Stimulated activated effector memory CD8-positive, alpha-beta T cell treated with anti-CD3 and anti-CD28 coated beads, Interleukin-12 subunit alpha, Interleukin-12 subunit beta, amount 100 ng/mL, for 72 hours (primary cell): ENCODE measurements around the gene SFTA2.
A peak's percentile ranks its signal among the peaks of the same experiment; 100 is the strongest.
"Not testable (repeated sequence)": the region's sequence is repeated elsewhere in the genome, so short reads cannot be mapped to it uniquely, and the experiment has no call there.

Experiments
- ATAC-seq: fragments of 150-1000 bp; cut with Tn5 transposase; 2 replicates; pipeline ENCODE4 v1.10.0; 2021
- DNase-seq, 2 donors: peaks; one replicate each; pipeline ENCODE4 v3.0.0; 2021 to 2022; ENCODE audit warnings: low spot score in 2 of 2
- H3K27ac Mint-ChIP-seq: one replicate; pipeline ENCODE4 v1.8.0; 2022; ENCODE audit warnings: mild to moderate bottlenecking, mixed read lengths
- H3K36me3 Mint-ChIP-seq: one replicate; pipeline ENCODE4 v1.8.0; 2022; ENCODE audit warnings: mild to moderate bottlenecking, mixed read lengths
- H3K4me1 Mint-ChIP-seq: one replicate; pipeline ENCODE4 v1.8.0; 2022; ENCODE audit warnings: mixed read lengths
- H3K4me3 Mint-ChIP-seq: one replicate; pipeline ENCODE4 v1.8.0; 2022; ENCODE audit warnings: mild to moderate bottlenecking, mixed read lengths
- H3K9me3 Mint-ChIP-seq: one replicate; pipeline ENCODE4 v1.8.0; 2022; ENCODE audit warnings: mixed read lengths

Gene SFTA2

DNA sequence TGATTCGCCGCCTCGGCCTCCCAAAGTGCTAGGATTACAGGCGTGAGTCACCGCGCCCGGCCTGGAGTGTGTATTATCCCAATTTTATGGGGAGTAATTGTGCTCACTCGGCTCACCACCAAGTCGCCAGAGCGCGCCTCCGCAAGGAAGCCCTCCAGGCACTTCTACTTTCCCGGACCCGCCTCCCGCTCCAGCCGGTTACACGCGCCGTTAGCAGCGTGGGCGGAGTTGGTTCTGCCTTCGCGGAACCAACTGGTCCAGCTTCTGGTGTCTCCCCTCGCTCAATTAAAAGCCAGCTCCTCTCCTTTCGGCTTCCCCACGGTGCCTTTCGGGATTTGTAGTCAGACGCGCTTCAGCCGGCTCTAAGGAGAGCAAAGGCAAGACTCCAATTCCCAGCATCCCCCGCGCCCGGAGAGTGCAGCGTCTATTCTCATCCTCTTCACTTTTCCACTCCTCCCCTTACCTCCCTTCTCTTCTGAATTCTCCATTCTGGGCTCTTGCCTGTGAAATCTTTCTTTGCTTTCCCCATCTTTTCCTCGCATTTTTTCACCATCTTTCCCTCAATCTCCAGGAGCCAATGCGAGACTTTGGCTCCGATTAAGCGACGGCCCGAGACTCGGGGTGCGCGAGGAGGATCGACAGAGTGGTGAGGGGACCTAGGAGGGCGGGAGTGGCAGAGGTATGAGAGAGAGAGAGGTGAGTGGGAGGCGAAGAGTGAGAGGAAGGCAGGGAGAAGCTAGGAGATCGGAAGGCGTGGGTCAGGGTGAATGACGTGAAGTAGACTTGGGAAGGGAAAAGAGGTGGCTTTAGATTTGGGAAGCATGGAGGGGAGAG lies 24.0 kb downstream of the SFTA2 start, which contains the start of gene GTF2H4:
Gene GTF2H4 (plus strand): TSS at position 450 of the 834 bp plus-strand sequence.
- no peaks in the 10 kb centered on the region for H3K9me3 Mint-ChIP-seq
- H3K4me3 Mint-ChIP-seq = peak within 1 kb of the TSS; percentile 94
- peak within 1 kb of the TSS; percentile 91 for H3K27ac Mint-ChIP-seq
- H3K4me1 Mint-ChIP-seq = peaks cover 26% of the 10 kb centered on the region
- H3K36me3 Mint-ChIP-seq = peaks cover 31% of the 10 kb centered on the region
- peak; percentile 99 for ATAC-seq
- peak; percentile 75 to 95 for DNase-seq

DNA sequence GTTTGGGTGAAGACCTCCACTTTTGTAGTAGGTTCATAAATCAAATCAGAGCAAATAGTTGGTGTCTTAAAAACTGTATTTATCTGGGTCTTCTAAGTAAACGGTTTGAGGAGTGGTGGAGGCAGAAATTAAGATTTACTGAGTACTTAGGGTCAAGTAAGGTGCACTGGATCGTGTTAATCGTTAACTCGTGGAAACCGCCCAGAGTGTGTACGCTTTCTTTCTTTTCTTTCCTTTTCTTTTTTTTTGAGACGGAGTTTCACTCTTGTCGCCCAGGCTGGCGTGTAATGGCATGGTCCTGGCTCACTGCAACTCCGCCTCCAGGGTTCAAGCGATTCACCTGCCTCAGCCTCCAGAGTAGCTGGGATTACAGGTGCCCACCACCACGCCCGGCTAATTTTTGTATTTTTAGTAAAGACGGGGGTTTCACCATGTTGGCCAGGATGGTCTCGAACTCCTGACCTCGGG lies 24.6 kb downstream of the SFTA2 start:
- H3K9me3 Mint-ChIP-seq, ATAC-seq, DNase-seq: not testable (repeated sequence)
- Mint-ChIP-seq H3K4me3 (peak overlapping the region; percentile 94), H3K4me1 (peaks cover 27% of the 10 kb centered on the region), H3K36me3 (peaks cover 24% of the 10 kb centered on the region), H3K27ac (peak overlapping the region; percentile 91)

DNA sequence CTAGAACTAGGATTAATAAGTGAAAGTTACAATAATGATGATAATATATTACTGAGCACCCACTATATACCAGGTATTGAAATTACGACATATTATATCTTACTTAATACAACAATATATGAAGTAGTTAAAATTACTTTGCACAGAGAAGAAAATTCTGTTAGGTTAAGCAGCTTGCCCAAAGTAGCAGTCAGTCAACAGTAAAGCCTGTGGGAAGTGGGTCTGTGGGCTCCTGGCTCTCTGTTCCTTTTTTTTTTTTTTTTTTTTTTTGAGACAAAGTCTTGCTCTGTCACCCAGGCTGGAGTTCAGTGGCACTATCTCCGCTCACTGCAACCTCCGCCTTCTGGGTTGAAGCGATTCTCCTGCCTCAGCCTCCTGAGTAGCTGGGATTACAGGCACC lies 28.7 kb downstream of the SFTA2 start:
- no peak overlapping the region for H3K27ac Mint-ChIP-seq
- peaks cover 11% of the 10 kb centered on the region for H3K4me1 Mint-ChIP-seq
- DNase-seq (no peak), ATAC-seq (no peak)
- H3K4me3 Mint-ChIP-seq = no peak overlapping the region
- H3K9me3 Mint-ChIP-seq = no peaks in the 10 kb centered on the region
- H3K36me3 Mint-ChIP-seq = peaks cover 7% of the 10 kb centered on the region

DNA sequence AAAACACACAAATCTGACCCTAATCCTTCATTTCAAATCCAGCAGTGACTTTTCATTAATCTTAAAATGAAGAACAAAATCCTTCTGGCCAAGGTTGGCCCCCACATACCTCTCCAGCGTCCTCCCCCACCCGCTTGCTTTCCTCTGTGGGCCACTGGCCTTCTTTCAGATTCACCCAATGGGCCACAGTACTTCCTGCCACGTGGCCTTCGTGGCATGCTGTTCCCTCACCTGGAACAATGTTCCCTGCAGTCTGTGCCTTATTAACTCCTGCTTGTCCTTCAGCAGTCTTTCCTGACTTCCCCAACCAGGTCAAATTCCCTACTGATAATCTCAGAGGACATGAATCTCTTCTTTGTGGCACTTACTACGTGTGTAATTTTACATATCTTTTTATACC lies 29.3 kb downstream of the SFTA2 start:
- ATAC-seq (no peak), DNase-seq (no peak)
- peaks cover 1% of the 10 kb centered on the region for H3K36me3 Mint-ChIP-seq
- H3K4me3 Mint-ChIP-seq = no peak overlapping the region
- H3K27ac Mint-ChIP-seq = no peak overlapping the region
- H3K9me3 Mint-ChIP-seq = no peaks in the 10 kb centered on the region
- peaks cover 5% of the 10 kb centered on the region for H3K4me1 Mint-ChIP-seq

GRCh38 chr6:30902196-30902595 lies 29.8 kb downstream of the SFTA2 start:
- H3K9me3 Mint-ChIP-seq, H3K4me3 Mint-ChIP-seq, H3K4me1 Mint-ChIP-seq, H3K27ac Mint-ChIP-seq, ATAC-seq, DNase-seq, H3K36me3 Mint-ChIP-seq: not testable (repeated sequence)

GRCh38 chr6:30901436-30901835 lies 30.5 kb downstream of the SFTA2 start:
- no peak for ATAC-seq
- Mint-ChIP-seq H3K36me3 (no peaks in the 10 kb centered on the region), H3K4me3 (no peak overlapping the region), H3K4me1 (peaks cover 5% of the 10 kb centered on the region), H3K27ac (no peak overlapping the region), H3K9me3 (no peaks in the 10 kb centered on the region)
- DNase-seq = no peak

DNA sequence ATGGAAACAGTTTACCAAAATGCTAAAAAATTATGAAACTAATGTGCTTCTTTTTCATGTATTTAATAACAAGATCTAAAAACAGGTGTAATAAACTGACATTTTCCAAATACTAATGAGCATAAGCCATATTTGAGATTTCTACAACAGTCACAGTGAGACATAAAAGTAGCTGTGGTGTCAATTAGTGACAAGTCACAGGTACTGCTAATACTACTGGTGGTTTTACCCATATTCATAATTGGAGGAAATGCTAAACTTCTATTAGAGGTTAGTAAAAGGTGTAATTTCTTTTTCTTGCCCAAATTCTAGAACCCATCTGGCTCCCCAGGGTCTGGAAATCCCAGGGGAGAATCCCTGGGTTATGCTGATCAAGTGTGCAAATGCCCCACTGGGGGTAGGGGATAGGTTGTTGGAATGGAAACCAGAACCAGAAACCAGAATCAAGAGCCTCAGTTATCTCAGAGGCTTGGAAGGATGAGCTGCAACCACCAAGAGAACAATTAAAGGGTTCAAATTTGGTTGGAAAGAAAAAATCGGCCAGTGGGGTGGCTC lies 31.0 kb downstream of the SFTA2 start:
- H3K4me1 Mint-ChIP-seq = peaks cover 5% of the 10 kb centered on the region

GRCh38 chr6:30898750-30899360 lies 33.1 kb downstream of the SFTA2 start:
- Mint-ChIP-seq H3K27ac (peak overlapping the region; percentile 35), H3K4me3 (no peak overlapping the region), H3K4me1 (peaks cover 5% of the 10 kb centered on the region), H3K9me3 (no peaks in the 10 kb centered on the region), H3K36me3 (no peaks in the 10 kb centered on the region)
- no peak for DNase-seq
- no peak for ATAC-seq

More for the DNA sequence above, 31.0 kb downstream of the SFTA2 start:
- Mint-ChIP-seq H3K4me3 (no peak overlapping the region), H3K36me3 (no peaks in the 10 kb centered on the region), H3K27ac (no peak overlapping the region), H3K9me3 (no peaks in the 10 kb centered on the region)
- no peak for ATAC-seq
- DNase-seq = no peak

DNA sequence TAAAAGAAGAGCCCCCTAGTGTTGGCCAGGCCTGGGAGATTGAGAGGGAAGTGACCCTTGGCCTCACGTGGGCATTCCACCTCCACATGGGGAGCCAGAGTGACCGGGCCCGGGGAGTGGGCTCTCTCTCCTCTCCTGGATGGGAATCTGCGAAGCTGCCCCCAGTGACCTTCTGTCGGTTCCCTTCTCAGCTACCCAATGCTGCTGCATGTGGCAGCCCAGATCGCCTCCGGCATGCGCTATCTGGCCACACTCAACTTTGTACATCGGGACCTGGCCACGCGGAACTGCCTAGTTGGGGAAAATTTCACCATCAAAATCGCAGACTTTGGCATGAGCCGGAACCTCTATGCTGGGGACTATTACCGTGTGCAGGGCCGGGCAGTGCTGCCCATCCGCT lies 34.1 kb downstream of the SFTA2 start:
- peaks cover 4% of the 10 kb centered on the region for H3K4me1 Mint-ChIP-seq
- DNase-seq (no peak), ATAC-seq (no peak)
- peaks cover 1% of the 10 kb centered on the region for H3K36me3 Mint-ChIP-seq
- no peak overlapping the region for H3K27ac Mint-ChIP-seq
- H3K4me3 Mint-ChIP-seq = no peak overlapping the region
- H3K9me3 Mint-ChIP-seq = no peaks in the 10 kb centered on the region

DNA sequence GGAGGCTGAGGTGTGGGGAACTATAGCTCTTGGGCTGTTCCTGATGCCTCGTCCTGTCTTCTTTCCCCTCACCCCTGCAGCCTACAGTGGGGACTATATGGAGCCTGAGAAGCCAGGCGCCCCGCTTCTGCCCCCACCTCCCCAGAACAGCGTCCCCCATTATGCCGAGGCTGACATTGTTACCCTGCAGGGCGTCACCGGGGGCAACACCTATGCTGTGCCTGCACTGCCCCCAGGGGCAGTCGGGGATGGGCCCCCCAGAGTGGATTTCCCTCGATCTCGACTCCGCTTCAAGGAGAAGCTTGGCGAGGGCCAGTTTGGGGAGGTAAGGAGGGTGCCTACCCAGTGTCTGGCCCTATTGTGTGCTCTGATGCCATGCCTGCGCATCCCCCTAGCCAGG lies 35.4 kb downstream of the SFTA2 start:
- no peak for ATAC-seq
- Mint-ChIP-seq H3K4me3 (no peak overlapping the region), H3K9me3 (no peaks in the 10 kb centered on the region), H3K4me1 (no peaks in the 10 kb centered on the region), H3K27ac (no peak overlapping the region), H3K36me3 (peaks cover 6% of the 10 kb centered on the region)
- DNase-seq = no peak

- H3K9me3 Mint-ChIP-seq = no peaks in the 10 kb centered on the region
- peak overlapping the region; percentile 1 for H3K27ac Mint-ChIP-seq
- H3K4me3 Mint-ChIP-seq = no peak overlapping the region
- ATAC-seq = no peak
- no peaks in the 10 kb centered on the region for H3K4me1 Mint-ChIP-seq
- peaks cover 6% of the 10 kb centered on the region for H3K36me3 Mint-ChIP-seq
- DNase-seq = no peak
These were observed 36.6 kb downstream of the SFTA2 start for GRCh38 chr6:30895343-30895742.

DNA sequence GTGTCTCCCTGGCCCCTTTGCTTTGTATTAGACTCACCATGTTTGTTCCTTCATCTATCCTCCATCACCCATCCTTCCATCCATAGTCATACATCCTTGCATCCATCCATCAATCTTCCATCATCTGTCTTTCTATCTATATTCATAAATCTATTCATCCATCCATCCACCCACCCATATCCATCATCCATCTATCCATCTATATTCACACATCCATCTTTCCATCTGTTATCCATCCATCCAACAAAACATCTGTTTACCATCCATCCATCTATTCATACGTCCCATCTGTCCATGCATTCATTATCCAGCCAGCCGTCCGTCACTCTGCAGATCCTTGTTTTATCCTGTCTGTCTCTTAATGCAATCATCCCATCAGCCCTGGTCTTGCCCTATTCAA lies 37.0 kb downstream of the SFTA2 start:
- Mint-ChIP-seq H3K27ac (peak overlapping the region; percentile 1), H3K4me1 (no peaks in the 10 kb centered on the region), H3K36me3 (peaks cover 6% of the 10 kb centered on the region), H3K4me3 (no peak overlapping the region), H3K9me3 (no peaks in the 10 kb centered on the region)
- no peak for DNase-seq
- ATAC-seq = no peak

- Mint-ChIP-seq H3K36me3 (peaks cover 6% of the 10 kb centered on the region), H3K27ac (peak overlapping the region; percentile 1), H3K4me1 (no peaks in the 10 kb centered on the region), H3K9me3 (no peaks in the 10 kb centered on the region), H3K4me3 (no peak overlapping the region)
- ATAC-seq = no peak
- no peak for DNase-seq
These were observed 37.6 kb downstream of the SFTA2 start for GRCh38 chr6:30894381-30894780.

DNA sequence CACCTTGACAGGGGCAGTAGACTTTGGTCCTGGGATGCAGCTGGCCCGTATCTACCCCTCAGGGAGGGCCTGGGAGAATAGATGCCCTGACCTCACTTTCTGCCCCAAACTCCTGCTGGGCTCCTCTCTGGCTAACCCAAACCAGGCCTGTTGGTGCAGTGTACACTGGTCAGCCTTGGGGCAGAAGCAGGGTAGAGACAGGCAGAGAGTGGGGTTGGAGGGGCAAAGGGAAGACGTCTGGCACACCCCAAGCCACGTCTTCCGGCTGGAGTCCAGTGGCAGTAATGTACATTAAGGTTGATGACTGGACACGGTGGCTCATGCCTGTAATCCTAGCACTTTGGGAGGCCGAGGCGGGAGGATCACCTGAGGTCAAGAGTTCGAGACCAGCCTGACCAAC lies 38.3 kb downstream of the SFTA2 start:
- H3K9me3 Mint-ChIP-seq = no peaks in the 10 kb centered on the region

DNA sequence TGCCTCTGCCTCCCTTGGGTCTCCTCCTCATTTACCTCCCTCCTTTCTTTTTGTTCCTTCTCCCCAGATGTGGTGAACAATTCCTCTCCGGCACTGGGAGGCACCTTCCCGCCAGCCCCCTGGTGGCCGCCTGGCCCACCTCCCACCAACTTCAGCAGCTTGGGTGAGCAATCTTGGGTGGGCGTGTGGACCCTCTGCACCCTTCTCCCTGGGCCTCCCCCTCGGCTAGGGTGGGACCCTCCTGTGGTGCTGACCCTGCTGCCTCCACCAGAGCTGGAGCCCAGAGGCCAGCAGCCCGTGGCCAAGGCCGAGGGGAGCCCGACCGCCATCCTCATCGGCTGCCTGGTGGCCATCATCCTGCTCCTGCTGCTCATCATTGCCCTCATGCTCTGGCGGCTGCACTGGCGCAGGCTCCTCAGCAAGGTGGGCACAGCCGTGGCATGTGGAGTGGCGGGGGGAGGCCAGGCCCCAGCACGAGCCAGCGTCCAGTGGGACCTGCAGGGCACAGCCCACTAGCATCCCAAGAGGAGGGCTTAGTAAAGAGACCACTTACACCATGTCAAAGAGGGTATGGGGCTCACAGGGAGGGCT lies 38.9 kb downstream of the SFTA2 start:
- Mint-ChIP-seq H3K4me1 (no peaks in the 10 kb centered on the region), H3K4me3 (no peak overlapping the region), H3K27ac (no peak overlapping the region), H3K36me3 (peaks cover 6% of the 10 kb centered on the region), H3K9me3 (no peaks in the 10 kb centered on the region)
- DNase-seq (no peak), ATAC-seq (no peak)

More for the DNA sequence above, 38.3 kb downstream of the SFTA2 start:
- Mint-ChIP-seq H3K4me3 (no peak overlapping the region), H3K4me1 (no peaks in the 10 kb centered on the region), H3K36me3 (peaks cover 6% of the 10 kb centered on the region), H3K27ac (no peak overlapping the region)
- no peak for DNase-seq
- ATAC-seq = no peak
